ENCODE results near the gene NHLH2.

The NHLH2 gene

DNA sequence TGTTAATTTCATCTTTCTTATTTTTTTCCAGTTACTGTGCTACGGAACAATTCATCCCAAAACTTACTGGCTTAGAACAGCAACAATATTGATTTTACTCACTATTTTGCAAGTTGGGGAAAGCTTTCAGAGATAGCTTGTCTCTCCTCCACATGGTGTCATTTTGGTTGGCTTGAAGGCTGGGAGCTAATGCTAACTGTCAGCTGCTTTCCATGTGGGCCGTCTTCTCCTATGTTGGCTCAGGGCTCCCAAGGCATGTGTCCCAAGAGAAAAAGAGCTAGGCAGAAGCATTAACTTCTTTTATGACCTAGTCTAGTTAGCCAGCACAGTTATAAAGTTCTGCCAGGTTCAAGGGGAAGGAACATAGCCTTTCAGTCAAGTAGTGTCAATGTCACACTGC, 38.5 kb downstream of the NHLH2 start:
- no peak for DNase-seq (ENCODE audit: low read depth)

DNA sequence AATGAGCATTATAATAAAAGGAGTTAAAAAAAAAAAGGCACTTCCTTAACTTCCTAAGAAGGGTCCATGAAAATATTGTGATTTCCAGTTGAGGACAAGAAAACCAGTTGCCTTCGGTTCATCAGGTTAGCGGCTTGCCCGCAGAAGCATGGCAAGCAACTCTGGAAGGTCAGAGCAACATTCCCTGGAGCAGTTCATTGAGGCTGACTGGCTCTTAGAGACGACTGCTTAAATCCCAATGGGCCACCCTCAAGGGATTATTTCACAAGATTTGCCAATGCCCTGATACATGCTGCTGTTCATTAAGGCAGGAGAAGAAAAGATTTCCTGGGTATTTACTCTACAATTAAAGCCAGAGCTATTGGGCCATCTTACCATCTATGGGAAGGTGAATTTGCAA, 43.4 kb downstream of the NHLH2 start:
- DNase-seq (ENCODE audit: low read depth), result no peak

DNA sequence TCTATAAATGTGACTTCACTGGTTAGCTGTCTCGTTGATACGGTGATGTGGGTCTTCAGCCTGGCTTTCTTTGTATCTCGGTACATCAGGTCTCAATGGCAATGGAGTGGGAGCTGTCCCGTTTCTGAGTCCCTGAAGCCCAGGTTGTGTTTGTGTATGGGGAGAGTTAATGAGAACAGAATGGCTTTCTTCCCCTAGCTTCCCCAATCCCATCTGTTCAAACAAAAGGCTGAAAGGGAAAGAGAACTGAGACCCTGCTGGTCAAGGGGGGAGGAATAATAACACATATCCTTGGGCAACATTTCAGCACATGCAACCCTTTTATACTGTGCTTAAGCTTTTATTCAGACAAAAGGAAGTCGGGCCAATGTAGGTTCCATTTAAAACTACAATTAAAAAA, 44.0 kb downstream of the NHLH2 start:
- no peak for DNase-seq (ENCODE audit: low read depth)

DNA sequence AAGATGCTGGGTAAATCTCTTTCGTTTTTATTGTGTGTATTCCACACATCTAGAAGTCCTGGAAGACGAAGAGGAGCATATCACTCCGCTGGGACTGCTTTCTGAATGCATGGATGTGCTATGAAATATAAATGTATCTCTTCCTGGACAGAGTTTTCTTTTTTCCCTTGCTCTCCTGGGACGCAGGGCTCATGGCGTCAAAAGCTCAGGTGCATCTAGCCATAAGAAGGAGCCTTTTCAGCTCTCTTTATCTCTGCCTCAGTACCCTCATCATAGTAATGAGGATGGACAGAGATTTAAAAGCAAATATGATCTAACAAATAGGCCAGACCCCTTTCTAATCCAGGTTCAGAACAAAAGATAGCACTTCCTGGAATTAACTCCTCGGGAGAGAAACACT, 44.9 kb downstream of the NHLH2 start:
- no peak for DNase-seq (ENCODE audit: low read depth)

DNA sequence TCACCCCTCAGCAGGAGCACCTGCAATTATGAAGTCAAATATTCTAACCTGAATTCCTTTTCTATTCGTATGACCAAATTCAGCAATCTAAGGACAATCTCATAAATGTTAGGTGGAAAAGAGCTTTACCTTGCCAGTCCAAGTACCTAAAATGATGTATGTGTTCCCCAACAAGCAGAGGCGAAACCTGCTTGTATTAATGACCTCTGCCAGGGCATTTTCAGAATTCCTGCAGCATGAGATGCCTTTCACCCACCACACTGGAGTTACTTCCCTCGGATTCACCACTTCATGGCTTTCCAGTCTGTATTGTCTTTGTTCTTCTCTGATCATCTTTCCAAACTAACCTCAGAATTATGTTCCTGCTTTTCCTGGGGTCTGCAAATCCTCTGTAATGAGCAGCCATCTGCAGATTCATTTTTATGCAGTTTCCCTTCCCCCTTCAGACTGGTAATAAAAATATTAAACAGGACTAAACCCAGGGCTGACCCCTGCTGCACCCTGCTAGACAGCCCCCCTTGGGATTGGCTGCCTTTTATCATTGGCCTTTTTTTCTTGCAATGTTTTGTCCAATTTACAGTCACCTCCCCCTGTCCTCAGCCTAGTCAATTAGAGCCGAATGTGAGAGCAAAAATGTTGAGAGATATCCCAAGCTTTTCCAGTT, 45.8 kb downstream of the NHLH2 start:
- no peak for DNase-seq (ENCODE audit: low read depth)

DNA sequence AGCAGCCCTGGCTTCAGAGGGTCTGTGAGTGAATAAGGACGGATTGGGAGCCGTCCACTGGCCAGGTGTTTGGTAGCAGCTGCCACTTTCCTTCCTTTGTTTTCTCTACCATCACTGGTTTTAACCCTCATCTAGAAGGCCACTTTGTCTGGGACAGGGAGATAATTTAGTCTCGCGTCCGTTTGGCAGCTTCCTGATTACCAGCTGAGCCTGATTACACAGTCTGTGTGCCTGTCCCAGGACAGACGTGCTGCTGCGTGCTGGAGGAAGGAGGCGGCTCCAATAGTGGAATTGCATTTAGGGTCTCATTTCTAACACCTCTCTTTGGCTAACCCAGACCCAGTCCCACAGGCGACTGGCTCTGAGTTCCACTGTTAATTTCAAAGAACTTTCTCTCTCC, 47.8 kb downstream of the NHLH2 start:
- no peak for DNase-seq (ENCODE audit: low read depth)

DNA sequence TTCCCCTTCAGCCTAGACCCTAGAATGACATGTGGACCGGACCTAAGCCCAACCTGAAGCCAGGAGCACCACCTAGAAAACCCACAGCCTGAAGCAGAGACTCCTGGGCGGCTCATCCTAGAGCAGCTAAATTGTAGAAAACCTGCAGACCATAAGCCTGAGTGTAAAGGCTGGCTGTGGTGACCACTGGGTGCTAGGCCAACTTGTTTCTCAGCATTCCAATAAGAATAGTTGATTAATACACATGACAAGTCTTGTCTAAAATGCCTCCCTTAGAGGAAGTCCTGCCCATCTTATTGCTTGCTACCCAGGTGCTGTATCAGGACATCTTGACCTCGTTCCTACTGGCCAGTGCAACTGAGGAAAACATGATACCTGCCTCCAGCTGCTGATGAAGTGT, 49.1 kb downstream of the NHLH2 start:
- DNase-seq (ENCODE audit: low read depth), result no peak

DNA sequence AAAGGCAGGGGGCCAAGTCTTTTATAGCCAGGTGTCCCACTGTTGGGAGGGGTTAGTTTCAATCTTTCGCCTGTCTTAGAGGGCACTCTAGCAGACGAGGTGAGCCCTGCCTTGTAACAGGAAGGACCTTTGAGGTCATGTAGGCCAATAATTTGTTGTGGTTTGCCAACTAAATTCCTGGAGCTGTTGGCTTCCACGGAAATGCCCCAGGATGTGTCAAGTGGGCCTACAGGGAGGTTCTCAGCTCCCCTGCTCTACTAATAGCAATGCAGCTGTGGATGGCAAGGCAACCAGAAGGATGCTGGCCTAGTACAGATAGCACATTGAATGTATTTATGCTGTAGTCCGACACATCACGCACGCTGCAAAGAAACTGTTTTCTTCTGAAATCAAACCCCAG, 50.1 kb downstream of the NHLH2 start:
- no peak for DNase-seq (ENCODE audit: low read depth)

DNA sequence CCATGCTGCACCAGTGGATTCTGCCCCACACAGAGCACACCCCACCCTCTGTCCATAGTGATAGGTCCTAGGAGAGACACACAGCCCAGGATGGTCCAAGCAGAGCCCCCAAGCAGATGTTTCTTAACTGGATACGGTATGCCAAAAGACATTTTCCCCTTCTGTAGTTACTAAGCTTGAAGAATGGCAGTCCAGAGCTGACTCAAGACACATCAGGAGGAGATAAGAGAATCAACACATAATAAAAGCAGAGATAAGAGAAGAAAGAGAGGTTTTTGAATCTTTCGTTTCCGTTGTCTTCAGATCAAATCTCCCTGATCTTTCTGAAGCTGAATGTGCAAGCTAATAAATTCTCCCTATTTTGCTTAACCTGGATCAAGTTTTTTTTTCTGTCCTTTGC, 50.6 kb downstream of the NHLH2 start:
- DNase-seq (ENCODE audit: low read depth), result no peak
